Measurements from ENCODE around the gene C18orf63.
"Not testable (repeated sequence)": the region's sequence is repeated elsewhere in the genome, so short reads cannot be mapped to it uniquely, and the experiment has no call there.

The C18orf63 gene

DNA sequence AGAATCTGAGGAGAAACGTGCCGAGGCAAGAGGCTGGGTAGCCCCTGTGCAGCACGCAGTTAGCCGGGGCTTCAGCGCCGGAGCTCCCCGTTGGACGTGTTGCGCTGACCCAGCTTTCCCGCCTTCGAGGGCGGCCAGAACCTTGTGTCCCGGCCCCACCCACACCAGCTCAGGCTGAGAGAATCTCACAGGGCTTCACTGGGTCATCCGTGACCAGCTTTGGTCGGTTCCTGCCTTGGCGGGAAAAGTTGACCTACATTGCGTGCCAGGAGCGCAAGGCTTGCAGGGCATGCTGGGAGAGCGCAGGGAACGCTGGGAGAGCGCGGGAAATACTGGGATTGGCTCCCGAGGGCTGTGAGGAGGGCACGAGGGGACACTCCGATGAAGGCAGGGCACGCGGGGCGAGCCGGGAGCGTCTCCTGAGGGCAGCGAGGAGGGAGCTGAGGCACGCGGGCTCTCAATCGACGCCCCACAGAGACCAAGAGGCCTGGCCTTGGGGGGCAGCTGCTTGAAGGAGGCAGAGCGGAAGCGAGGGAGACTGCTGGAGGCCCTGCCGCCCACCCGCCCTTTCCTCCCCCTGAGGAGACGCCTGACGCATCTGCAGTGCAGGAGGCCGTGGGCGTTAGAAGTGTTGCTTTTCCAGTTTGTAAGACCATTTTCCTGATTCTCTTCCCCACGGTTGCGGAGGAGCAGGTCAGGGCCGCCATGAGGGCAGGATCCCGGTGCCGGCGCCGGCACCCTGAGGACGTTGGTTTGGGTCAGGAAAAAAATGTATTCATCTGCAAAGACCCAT lies at the start of gene C18orf63:
Gene C18orf63 (plus strand): TSS at position 376 of the 793 bp plus-strand sequence. CDS start 2,027 bp downstream, outside the sequence.
- DNase-seq: no peak

DNA sequence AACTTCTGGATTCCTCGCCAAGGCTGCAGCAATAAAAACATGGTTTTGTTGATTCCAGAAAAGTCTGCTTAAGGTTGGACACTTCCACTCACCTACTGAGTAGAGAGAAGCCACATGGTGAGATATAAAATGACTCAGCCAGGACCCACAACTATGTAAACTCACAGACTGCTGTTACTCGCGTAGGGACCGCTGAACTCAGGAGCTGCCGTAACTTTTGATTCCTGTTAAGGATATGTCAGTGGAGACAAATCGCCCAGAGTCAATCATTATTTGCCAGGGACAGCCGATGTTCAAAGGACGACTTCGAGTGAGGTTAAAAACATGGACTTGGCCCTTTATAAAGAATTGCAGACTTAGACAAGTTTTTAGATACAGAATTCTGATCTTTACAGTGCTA lies 49.5 kb upstream of the C18orf63 start:
- DNase-seq: no peak

DNA sequence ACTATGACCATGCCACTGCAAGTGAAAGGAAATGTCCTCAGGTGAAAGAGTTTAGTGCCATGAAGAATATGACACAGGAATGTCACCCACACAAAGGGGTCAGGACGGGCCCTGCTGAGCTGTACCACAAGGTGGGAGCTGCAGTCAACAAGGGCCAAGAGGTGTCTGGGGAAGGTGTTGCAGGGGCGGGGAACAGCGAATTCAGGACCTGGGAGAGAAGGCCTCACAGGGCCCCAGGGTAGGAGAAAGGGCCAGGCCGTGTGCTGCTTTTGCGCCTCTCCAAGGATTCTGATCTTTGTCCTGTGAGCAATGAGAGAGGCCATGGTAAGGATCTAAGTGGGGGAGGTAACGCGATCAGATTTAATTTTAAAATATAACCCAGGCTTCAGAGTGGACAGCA lies 47.5 kb upstream of the C18orf63 start:
- DNase-seq: no peak

DNA sequence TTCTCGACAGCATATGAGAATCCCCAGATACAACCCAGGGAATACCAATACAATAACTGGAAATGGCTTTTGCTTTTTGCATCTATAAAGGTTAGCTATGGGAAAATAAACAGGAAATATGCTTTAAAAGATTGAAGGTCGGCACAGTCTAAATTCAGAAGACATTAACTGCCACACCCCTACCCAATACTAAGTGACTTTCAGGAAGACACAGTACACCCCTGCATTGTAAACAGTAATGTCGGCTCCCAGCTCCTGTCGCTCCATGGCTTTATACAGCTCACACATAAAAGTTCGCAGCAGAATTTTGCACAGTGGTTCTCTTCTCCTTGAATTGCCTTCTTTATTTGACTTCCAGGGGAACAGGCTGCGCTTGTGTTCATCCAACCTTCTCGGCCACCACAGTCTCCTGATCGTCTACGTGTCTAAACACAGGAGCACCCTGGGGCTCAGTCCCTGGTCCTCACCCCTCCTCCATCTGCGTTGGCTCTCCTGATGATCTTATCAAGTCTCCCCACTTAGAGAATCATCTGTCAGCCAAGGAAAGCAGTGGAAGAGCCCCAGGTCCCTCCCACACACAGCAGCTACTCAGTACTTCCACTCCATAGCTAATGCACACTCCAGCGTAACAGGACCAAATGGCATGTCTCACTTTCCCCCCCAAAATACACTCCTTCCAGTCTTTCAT lies 46.6 kb upstream of the C18orf63 start:
- no peak for DNase-seq

DNA sequence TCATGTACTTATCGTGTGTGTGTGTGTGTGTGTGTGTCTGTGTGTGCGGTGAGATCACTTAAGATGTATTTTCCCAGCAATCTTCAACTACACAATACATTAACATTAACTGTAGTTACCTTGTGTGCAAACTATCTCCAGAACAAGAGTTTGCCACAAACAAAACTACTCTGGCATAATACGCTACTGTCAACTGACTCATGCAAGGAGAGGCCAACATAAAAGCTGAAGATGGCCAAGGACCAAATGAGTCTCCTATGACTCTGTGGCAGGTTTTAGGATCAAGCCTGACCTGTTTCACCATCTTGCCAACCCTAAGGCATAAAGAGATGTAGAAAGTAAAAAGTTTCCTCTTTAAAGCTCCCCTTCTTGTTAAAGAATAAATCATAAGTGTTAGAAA lies 44.0 kb upstream of the C18orf63 start:
- no peak for DNase-seq

DNA sequence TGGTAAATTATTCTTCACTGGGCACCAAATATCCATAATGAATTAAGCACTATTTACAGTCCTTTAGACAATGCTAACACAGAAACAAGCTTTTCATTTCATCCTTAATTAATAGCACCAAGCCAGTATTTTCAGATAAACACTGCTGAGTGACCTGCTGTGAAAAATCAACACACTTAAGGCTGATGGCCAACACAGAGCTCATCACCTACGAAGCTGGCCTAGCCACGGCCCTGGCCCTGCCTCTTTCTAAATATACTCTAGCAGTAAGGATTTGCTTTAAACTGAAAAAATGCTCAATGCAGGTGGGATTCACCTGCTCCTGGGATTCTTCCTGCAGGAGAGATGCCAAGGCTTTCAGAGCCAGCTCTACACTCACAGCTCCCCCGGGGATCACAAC lies 42.2 kb upstream of the C18orf63 start:
- no peak for DNase-seq

DNA sequence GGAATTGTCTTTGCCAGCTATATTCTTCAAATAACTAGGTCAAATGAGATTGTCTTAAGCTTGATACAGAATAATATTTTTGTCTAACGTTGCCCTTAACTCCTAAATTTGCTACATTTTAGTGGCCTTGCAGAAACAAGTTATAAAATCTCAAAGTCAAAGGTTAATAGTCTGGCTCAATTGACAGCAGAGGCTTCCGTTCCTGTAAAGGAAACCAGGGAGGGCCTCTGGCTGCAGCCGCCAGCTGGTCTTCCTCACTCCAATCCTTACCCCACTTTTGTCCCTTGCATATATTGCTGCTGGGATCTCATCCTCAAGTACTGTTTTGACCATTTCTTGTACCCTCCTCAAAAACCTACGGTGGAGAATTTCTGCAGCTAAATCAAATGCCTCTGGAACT lies 40.9 kb upstream of the C18orf63 start:
- DNase-seq: no peak

DNA sequence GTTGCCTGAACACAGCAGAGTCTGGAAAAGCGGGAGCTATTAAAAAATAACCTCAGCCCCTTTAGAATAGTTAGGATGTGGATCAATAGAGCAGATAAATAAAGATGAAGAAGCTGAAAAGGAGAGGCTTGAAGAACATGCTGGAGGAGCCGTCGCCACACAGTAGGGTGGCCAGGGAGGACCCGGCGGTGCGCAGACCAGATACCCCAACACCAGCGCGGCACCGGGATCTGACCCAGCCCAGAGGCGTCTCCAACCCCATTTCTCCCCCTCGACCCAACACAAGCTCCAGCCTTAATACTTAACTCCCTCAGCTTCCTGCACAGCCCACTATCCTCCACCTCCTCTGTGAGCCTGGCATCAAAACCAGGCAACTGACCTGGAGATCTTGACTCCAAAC lies 39.9 kb upstream of the C18orf63 start:
- DNase-seq: no peak

DNA sequence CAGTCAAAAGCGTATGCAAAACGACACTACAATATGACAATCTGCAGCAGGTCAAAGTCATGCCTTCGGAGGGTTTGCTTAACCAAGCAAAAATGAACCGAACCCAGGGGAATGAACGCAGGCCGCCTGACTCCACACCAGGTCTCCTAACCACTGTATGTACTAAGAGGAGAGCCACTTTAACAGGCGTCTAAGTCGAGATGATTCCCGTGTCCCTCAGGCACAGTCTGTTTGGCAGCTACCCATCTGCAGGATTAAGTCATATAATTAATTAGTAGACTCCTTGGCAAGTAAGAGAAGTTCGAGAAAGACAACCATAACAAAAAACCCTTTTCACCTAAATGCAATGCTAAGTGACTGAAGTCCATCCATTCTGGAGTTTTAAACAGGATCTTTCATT lies 39.0 kb upstream of the C18orf63 start:
- DNase-seq: no peak

DNA sequence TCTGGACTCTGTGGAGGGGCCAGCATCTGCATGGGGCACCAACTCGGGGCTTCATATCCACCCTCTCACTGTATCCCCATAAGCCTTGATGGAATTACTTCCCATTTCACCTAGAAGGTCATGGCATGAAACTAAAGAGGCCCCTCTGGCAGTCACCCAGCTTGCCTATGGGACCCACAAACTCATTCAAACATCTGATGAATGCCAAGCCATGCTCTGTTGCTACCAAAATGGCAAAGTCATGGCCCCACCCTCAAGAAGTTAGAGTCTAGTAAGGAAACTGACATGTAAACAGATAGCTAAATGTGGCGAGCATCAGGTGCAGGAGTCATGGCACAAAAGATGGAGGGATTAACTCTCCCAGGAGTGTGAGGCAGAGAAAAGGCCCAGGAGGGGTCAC lies 38.3 kb upstream of the C18orf63 start:
- DNase-seq: no peak

DNA sequence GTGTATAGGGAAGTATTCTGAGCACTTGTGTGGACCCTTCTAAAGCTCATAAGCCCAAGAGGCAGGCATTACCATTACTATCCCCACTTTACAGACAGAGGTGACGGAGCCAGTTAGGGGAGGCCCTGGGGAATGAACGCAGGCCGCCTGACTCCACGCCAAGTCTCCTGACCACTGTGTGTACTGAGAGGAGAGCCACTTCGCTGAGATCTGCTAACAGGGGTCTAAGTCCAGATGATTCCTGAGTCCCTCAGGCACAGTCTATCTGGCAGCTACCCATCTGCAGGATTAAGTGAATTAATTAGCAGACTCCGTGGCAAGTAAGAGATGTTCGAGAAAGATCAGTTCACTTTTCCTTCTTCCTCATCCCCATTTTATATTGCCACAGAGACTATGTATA lies 37.6 kb upstream of the C18orf63 start:
- DNase-seq: no peak

DNA sequence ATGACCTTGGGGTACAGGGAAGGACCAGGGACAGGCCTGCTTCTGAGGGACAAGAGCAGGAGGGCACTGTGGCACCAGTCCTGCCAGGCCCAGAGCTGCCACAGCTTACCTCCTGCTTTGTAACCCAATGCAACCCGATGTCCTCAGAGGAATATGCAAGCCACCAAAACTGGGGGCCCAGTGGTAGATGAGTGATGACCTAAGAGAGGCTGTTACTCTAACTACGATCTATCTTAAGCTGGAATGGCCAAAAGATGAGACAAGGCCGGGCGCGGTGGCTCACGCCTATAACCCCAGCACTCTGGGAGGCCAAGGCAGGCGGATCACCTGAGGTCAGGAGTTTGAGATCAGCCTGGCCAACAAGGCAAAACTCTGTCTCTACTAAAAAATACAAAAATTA lies 36.7 kb upstream of the C18orf63 start:
- no peak for DNase-seq

DNA sequence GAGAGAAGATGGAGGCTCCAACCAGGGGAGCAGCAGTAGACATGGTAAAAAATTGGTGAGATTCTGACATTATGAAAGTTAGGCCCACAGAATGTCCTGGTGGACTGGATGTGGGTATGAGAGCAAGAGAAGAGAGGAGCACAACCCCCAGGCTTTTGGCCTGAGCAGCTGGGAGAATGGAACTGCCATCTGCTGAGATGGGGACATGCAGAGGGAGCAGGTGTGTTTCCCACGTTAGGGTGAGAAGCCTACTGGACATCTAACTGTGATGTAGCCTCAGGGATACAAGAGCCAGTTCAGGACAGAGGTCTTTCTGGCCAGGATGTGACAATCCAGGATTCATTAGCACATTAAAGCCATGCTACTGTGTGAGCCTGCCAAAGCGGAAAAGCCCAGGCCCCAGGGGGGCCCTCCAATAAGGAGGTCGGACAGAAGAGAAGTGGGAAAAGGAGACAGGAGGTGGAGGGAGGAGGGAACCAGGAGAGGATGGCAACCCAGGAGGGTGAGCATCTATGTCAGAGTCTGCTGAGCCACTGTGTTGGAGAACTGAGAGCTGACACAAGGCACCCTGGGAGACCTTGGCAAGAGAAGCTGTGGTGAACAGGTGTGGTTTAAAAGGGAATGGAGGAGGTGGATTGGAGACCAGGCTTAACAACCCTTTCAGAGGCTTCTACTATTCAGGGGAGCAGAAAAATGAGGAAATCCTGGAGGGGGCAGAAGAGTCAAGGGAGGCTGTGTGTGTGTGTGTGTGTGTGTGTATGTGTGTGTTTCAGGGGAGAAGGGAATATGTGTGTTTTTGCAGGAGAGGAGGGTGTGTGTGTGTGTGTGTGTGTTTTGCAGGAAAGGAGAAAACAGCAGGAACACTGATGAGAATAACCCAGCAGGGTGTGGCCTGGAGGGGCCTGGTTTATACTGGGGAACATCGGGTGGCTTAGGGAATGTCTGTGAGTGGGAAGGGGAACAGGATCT lies 34.3 kb upstream of the C18orf63 start:
- DNase-seq: no peak

DNA sequence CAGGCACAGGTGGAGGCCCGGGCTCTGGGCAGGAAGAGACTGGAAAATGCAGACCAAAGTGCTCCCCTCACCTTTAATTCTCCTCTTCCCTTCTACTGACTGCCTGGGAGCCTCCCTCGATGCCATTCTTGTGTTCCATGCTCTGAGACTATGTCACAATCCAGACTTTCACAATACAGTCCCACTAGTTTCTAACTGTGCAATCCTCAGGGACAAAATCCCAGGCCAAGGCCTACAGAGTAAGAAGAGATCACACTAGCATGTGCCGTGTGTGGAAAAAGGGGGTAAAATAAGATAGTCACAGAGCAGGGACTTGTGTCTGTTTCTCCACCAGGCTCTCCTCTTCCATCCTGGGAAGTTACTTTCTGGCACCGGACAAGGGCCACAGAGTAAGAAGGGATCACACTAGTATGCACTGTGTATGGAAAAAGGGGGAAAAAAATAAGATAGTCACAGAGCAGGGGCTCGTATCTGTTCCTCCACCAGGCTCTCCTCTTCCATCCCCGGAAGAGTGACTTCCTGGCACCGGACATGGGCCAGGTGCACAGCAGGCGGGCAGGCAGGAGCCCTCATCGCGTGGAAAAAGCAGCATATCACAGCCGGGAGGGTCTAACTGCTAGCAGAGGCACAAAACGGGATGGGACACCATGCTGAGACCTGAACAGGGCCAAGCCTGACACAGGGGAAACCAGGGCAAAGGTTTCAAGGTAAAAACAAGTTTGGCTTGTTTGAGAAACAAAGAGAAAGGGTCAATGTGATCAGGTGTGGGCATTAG lies 33.5 kb upstream of the C18orf63 start:
- DNase-seq: no peak

DNA sequence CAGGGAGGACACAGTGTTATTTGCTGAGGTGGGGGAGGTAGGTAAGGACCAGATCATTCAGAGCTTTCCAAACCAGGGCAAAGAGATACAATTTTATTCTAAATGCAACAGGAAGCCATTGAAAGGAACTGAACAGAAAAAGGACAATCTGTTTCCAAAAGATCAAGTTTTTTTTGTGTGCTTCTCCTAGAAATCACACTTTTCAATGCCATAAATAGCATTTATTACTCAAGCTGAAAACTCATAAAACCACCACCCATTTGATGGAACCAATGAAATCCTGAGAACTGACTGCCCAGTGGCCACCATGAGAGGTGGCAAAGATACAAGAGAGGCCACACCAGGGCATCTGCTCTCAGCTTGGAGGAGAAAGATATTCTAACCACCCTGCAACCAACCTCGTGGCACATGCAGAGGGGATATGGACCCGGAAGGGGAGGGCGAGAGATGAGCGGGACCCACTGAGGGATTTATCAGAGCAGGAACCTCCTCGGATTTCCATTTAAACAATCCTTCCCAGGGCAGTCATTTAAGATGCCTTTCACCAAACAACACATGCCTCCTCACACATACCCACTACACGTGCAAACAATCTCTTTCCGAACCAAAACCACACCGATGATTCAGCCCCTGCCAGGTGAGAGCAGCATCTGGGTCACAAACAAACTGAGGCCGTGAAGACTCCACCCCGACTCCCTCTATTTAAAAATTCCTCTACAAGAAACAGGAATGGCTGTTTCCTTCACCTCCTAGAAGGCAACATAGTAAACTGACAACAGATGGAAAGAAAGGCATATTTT lies 32.7 kb upstream of the C18orf63 start:
- no peak for DNase-seq

DNA sequence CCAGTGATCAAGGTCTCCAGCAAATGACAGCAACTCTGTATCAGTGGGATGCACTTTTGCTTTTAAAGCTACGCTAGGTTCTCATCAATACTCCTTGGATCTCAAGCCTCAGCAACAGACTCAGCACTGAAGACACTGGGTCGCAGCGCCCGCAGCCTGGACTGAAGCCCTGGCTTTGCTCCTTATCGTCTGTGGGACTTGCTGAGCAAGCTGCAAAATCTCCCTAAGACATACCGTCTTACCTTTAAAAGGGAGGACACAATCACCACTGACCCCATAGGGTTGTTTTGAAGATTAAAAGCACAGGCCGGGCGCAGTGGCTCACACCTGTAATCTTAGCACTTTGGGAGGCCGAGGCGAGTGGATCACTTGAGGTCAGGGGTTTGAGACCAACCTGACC lies 32.0 kb upstream of the C18orf63 start:
- no peak for DNase-seq

DNA sequence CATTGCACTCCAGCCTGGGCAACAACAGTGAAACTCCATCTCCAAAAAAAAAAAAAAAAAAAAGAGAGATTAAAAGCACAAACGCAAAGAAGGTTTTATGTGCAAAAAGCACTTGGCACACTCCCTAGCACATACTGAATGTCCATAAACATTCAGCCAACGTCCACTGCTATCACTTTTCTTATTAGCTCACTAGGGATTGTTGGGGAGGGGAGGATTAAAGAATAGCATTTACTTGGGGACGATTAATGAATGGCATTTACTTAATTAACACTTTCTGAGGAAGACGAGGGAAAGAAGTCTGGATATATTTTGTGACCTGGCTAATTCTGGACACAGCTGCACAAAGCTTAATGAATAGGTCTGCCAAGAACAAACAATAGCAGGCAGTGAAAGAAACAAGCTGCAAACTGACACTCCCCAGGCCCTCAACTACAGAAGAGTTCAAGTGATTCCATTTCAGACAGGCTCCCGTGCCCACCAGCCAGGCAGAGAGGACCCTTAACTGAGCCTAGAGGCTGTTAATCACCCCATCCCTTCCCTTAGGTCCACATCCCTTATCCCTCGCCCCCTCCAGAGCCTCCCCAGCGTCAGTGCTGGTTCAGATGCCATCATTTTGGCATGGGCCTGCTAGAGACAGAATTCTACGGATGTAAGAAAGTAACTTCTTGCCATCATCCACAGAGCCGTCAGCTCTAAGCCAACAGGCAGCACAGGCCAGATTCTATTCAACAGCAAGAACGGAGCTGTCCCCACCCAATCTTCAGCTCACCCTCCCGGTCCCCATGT lies 31.3 kb upstream of the C18orf63 start:
- DNase-seq: no peak

DNA sequence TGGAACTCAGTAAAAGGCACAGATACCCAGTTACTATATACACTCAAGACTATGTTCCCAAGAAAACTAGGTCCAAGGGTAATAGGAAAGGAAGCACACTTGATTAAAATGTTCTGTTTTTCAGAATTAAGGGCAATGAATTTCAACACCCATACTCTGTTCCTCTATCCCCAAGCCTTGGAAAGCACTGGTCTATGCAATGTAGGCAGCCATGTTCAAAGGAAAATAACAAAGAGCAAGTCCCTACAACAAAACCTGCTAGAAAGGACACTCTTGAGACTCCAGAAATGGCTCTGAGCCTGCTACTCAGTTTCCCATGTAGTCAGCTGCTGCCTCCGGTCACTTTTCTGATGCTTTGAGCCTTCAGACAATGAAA lies 30.7 kb upstream of the C18orf63 start:
- DNase-seq: no peak

DNA sequence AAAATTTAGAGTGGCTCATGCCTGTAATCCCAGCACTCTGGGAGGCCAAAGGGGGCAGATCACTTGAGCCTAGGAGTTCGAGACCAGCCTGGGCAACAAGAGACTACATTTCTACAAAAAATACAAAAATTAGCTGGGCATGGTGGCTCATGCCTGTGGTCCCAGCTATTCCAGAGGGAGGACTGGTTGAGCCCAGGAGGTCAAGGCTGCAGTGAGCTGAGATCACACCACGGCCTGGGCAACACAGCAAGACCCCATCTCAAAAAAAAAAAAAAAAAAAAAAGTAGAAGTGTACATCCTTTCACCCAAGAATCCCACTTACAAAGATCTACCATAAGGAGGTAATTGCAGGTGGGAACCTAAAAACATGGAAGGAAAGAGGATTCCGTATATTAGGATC lies 30.1 kb upstream of the C18orf63 start:
- DNase-seq: not testable (repeated sequence)

DNA sequence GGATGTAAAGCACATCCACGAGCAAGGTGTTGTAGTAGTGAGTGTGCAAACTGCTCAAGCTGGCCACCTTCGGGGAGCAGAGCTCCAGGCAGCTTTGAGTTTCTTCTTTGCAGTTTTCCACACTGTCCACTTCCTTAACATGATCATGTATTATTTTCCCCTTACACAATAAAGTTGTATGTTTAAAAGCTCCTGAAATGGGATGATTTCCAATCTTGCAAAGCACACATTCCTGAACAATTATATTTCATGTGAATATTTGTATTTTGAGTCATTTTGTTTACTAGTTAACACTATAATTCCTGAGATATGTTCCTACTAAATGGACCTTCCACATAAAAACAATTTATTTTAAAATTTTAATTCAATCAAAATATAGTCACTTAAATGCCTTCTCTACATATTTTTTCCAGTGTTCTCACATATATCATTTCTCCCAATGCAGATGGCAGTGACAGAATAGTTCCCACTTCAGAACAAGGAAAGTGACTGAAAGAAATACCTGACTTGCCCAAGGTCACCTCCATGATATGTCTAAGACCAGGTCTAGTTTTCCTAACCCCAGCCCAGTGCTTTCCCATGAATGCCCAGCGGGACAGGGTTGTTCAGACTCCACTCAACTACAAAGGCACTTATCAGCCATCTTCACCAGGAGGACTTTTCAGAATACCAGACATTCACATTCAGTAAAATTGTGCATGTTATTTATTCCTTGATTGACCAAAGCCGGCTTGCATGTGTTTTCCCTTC lies 29.4 kb upstream of the C18orf63 start:
- no peak for DNase-seq

Measured in CD4-positive, alpha-beta T cell treated with Interleukin-17A for 1 hour (primary cell).